AG04450 (cell line): ENCODE results near the gene ZNF324B. TPM values are rescaled to one million over a fixed set of nuclear protein-coding genes. Genes with fewer than 3 reads are reported as not detected.

ENCODE experiments used
- CTCF ChIA-PET: fragments of 300-600, 350-600 bp; formaldehyde crosslinking; extraction: SDS; loops from one replicate; lab custom pipeline; 2022; ENCODE audit warnings: antibody characterized with exemption, inconsistent platforms; lab: Charles Lee
- POLR2A ChIA-PET: fragments of 350-600 bp; formaldehyde crosslinking; extraction: SDS; loops from one replicate; lab custom pipeline; 2021; ENCODE audit warnings: antibody characterized with exemption, inconsistent platforms; lab: Yijun Ruan, JAX
- DNase-seq: peaks from one replicate; pipeline ENCODE4 v3.0.0-alpha.2; 2011; ENCODE audit warnings: low read depth, low spot score
- H3K27ac ChIP-seq: one replicate; pipeline ENCODE4 v1.5.1; 2012; ENCODE audit warnings: low read depth, low read length, control low read depth
- H3K27me3 ChIP-seq: one replicate; pipeline ENCODE4 v1.6.0; 2012; ENCODE audit warnings: low read length; ENCODE audit not compliant: control insufficient read depth, insufficient read depth
- H3K4me3 ChIP-seq: 2 replicates; pipeline ENCODE4 v1.5.1; 2011; ENCODE audit warnings: mild to moderate bottlenecking, low read depth, low read length, control low read depth
- H3K9me3 ChIP-seq: 2 replicates; pipeline ENCODE4 v1.5.1; 2012; ENCODE audit warnings: low read length; ENCODE audit not compliant: control insufficient read depth, insufficient read depth
- polyA plus RNA-seq: library from polyadenylated mRNA; depleted of rRNA; stranded (reverse); fragments of >200 nt; gene quantifications from 2 replicates; pipeline ENCODE4 v1.2.3, GENCODE V29; 2011
- TF ChIP-seq, protein P1 (sequence below): IDR thresholded peaks from 2 replicates; pipeline ENCODE4 v1.5.1; 2011; ENCODE audit warnings: low read depth, low read length, control low read depth, inconsistent platforms

The ZNF324B gene
- polyA plus RNA-seq, 1 experiment = 1.8 TPM

- CTCF ChIA-PET = no interaction called here
- no peaks in the 10 kb centered on the region for H3K9me3 ChIP-seq
- DNase-seq = no peak
- no peak overlapping the region for H3K4me3 ChIP-seq
- POLR2A ChIA-PET = no interaction called here
- H3K27me3 ChIP-seq = no peaks in the 10 kb centered on the region
- no peak overlapping the region for H3K27ac ChIP-seq
- TF ChIP-seq, protein P1, sequence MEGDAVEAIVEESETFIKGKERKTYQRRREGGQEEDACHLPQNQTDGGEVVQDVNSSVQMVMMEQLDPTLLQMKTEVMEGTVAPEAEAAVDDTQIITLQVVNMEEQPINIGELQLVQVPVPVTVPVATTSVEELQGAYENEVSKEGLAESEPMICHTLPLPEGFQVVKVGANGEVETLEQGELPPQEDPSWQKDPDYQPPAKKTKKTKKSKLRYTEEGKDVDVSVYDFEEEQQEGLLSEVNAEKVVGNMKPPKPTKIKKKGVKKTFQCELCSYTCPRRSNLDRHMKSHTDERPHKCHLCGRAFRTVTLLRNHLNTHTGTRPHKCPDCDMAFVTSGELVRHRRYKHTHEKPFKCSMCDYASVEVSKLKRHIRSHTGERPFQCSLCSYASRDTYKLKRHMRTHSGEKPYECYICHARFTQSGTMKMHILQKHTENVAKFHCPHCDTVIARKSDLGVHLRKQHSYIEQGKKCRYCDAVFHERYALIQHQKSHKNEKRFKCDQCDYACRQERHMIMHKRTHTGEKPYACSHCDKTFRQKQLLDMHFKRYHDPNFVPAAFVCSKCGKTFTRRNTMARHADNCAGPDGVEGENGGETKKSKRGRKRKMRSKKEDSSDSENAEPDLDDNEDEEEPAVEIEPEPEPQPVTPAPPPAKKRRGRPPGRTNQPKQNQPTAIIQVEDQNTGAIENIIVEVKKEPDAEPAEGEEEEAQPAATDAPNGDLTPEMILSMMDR = no peak
Observed at GRCh38 chr19:58473775-58474174, 22.4 kb downstream of the ZNF324B start.

DNA sequence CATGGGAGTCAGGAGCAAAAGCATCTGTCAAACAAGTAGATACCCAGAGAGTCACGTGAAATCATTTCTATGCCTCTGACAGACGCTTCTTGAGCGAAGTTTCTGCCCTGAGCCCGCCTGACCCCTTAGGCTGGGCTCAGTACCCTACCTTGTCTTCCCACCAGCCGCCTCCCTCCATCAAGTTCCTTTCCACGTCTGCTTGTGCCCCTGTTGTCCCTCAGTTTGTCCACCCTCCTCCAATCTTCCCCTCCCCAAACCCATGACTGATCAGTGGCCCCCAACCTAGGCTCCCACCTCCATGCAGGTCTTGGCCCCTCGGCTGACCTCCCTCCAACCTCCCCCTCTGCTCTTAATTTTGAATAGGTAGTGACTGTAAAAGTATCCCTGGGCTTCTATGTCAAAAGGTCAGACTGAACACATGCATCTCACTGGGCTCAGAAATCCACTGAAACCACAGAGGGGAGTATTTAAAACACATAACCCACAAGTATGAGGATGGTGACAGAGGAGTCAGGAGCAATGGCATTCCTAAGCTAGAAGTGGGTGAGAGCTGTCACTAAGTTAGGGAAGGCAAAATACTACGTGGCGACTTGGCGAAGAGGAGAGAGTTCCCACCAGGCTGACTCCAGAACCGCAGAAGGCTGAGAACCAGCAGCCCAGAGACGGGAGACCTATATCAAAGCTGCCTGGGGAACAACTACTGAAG is 23.0 kb downstream of the ZNF324B start:
- CTCF ChIA-PET = interaction anchor here (0.7 kb wide), 1 partner anchor 26 kb away, joined by 3 read pairs; no protein-coding TSS in a partner anchor
- POLR2A ChIA-PET = interaction anchor here (1.7 to 2.1 kb wide), 2 partner anchors 8 to 45 kb away, joined by 5 to 8 read pairs; partner anchors contain the start of genes ZBTB45 and ZNF324
- peak; percentile 42 for DNase-seq

GRCh38 chr19:58474997-58475713 is 23.7 kb downstream of the ZNF324B start:
- POLR2A ChIA-PET = interaction anchor here (0.7 to 2.1 kb wide), 5 partner anchors 9 to 68 kb away, joined by 4 to 8 read pairs (median 5); partner anchors contain the start of genes TRIM28, ZBTB45, ZNF324 and ZNF584
- Histone ChIP-seq H3K27ac (peak overlapping the region; percentile 91), H3K4me3 (peak overlapping the region; percentile 71), H3K27me3 (no peaks in the 10 kb centered on the region), H3K9me3 (no peaks in the 10 kb centered on the region)
- DNase-seq = no peak
- TF ChIP-seq, protein P1 = no peak
- CTCF ChIA-PET = interaction anchor here (0.7 kb wide), 1 partner anchor 25 kb away, joined by 3 read pairs; no protein-coding TSS in a partner anchor

More for the DNA sequence above, 23.0 kb downstream of the ZNF324B start:
- Histone ChIP-seq H3K4me3 (no peak overlapping the region), H3K27me3 (no peaks in the 10 kb centered on the region), H3K27ac (peak overlapping the region; percentile 91), H3K9me3 (no peaks in the 10 kb centered on the region)
- TF ChIP-seq, protein P1 = no peak

DNA sequence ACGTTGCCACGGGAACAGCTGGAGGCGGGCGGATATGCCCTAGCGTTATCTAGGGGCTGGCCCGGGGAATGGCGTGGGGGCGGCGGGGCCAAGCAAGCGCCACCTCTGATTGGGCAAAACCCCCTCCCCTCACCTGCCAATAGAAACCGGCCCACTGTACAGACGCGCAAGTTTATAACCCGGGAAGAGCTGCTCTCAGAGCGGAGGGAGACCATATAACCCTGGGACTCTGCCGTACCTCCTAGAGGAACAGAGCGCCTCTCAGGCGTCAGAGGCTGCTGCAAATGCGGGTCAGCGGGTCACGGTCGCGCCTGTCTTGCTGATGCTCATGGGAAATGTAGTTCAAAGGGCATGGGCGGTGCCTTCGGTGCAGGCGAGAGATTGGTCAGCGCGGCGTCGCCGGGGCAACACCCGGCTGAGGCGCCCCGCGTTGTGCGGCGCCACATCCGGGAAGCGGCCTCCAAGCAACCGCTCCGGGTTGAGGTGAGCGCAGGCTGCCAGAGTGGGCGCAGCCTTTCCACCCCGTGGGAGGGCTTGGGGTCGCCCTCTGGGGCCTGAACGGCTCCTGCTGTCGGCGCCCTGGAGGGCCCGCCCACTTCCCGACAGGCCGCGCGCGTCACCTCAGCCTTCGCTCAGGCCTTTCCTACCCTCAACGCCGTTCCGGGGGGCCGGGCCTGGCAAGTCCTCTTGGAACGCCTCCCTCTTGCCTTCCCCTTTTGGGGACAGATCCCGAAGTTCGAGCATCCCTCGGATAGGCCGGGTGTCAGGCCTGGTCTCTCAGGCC is 24.5 kb downstream of the ZNF324B start, which contains the start of gene ZNF446:
ZNF446 (plus strand) TSS at position 639 of the 784 bp plus-strand sequence. CDS start 867 bp downstream, outside the sequence.
- Histone ChIP-seq H3K9me3 (no peaks in the 10 kb centered on the region), H3K4me3 (peak within 1 kb of the TSS; percentile 71), H3K27me3 (no peaks in the 10 kb centered on the region), H3K27ac (peak within 1 kb of the TSS; percentile 91)
- peak; percentile 89 for DNase-seq
- POLR2A ChIA-PET = interaction anchor here (0.7 to 2.1 kb wide), 6 partner anchors 10 to 68 kb away, joined by 3 to 8 read pairs (median 4); partner anchors contain the start of genes TRIM28, ZBTB45, ZNF324 and ZNF584
- TF ChIP-seq, protein P1 = no peak
- CTCF ChIA-PET = no interaction called here
